GM12872 (cell line): ENCODE measurements around the gene ITGA11.

Experiments
- CTCF ChIP-seq: IDR thresholded peaks from 3 replicates; pipeline ENCODE4 v1.5.1; 2011; ENCODE audit warnings: low read depth, mild to moderate bottlenecking, low read length, moderate library complexity; ENCODE audit not compliant: insufficient read depth

ITGA11 gene

GRCh38 chr15:68347392-68347791, 84.6 kb downstream of the ITGA11 start:
- TF ChIP-seq CTCF = no peak

- no peak for TF ChIP-seq CTCF
Measured at GRCh38 chr15:68346979-68347378, 85.0 kb downstream of the ITGA11 start.

- TF ChIP-seq CTCF = no peak
Measured at GRCh38 chr15:68345481-68345880, 86.5 kb downstream of the ITGA11 start.

- no peak for TF ChIP-seq CTCF
Measured at GRCh38 chr15:68344600-68344999, 87.4 kb downstream of the ITGA11 start.

- TF ChIP-seq CTCF = no peak
Measured at GRCh38 chr15:68343579-68344225, 88.3 kb downstream of the ITGA11 start.

GRCh38 chr15:68341760-68342725, 89.9 kb downstream of the ITGA11 start:
- TF ChIP-seq CTCF = no peak
